Osteocyte (in vitro differentiated cells): ENCODE measurements around the gene SPATA21. TPM values are rescaled to one million over a fixed set of nuclear protein-coding genes. Genes with fewer than 3 reads are reported as not detected.

Experiments
- DNase-seq: peaks from one replicate; pipeline ENCODE4 v3.0.0; 2021; ENCODE audit warnings: mixed read lengths; ENCODE audit not compliant: unreplicated experiment; ENCODE audit errors: extremely low spot score
- H3K27ac Mint-ChIP-seq: one replicate; pipeline ENCODE4 v1.8.0; 2021; ENCODE audit warnings: mild to moderate bottlenecking, mixed read lengths; ENCODE audit not compliant: unreplicated experiment
- H3K27me3 Mint-ChIP-seq: one replicate; pipeline ENCODE4 v1.8.0; 2021; ENCODE audit warnings: mixed read lengths; ENCODE audit not compliant: unreplicated experiment
- H3K36me3 Mint-ChIP-seq: one replicate; pipeline ENCODE4 v1.8.0; 2021; ENCODE audit warnings: mixed read lengths; ENCODE audit not compliant: unreplicated experiment
- H3K4me1 Mint-ChIP-seq: one replicate; pipeline ENCODE4 v1.8.0; 2021; ENCODE audit warnings: mixed read lengths; ENCODE audit not compliant: unreplicated experiment
- H3K4me3 Mint-ChIP-seq: one replicate; pipeline ENCODE4 v1.8.0; 2021; ENCODE audit warnings: mild to moderate bottlenecking, moderate library complexity, mixed read lengths; ENCODE audit not compliant: unreplicated experiment
- H3K9me3 Mint-ChIP-seq: one replicate; pipeline ENCODE4 v1.8.0; 2021; ENCODE audit warnings: mixed read lengths; ENCODE audit not compliant: unreplicated experiment
- CTCF ChIP-seq: fragments of 200-600 bp; sonication (generic); IDR thresholded peaks from 2 replicates; pipeline ENCODE4 v1.5.0; 2021; ENCODE audit warnings: antibody characterized with exemption, mild to moderate bottlenecking, moderate library complexity
- total RNA-seq: library from RNA; stranded (reverse); gene quantifications from 2 replicates; pipeline ENCODE4 v1.2.1, GENCODE V29; 2021

SPATA21 gene
- total RNA-seq, 1 donor from 2014 or later = not detected

- peaks cover 17% of the 10 kb centered on the region for H3K27me3 Mint-ChIP-seq
- no peak overlapping the region for H3K27ac Mint-ChIP-seq
- no peaks in the 10 kb centered on the region for H3K9me3 Mint-ChIP-seq
- peaks cover 2% of the 10 kb centered on the region for H3K4me1 Mint-ChIP-seq
- H3K36me3 Mint-ChIP-seq = no peaks in the 10 kb centered on the region
- no peak overlapping the region for H3K4me3 Mint-ChIP-seq
- no peak for TF ChIP-seq CTCF
- DNase-seq = no peak
Measured at GRCh38 chr1:16422041-16422440, 15.2 kb downstream of the SPATA21 start.

- Mint-ChIP-seq H3K4me1 (peaks cover 2% of the 10 kb centered on the region), H3K27ac (no peak overlapping the region), H3K4me3 (no peak overlapping the region), H3K27me3 (peaks cover 17% of the 10 kb centered on the region), H3K36me3 (no peaks in the 10 kb centered on the region), H3K9me3 (no peaks in the 10 kb centered on the region)
- TF ChIP-seq CTCF = no peak
- no peak for DNase-seq
Measured at GRCh38 chr1:16421201-16421600, 16.0 kb downstream of the SPATA21 start.

- H3K36me3 Mint-ChIP-seq = no peaks in the 10 kb centered on the region
- H3K9me3 Mint-ChIP-seq = no peaks in the 10 kb centered on the region
- H3K27ac Mint-ChIP-seq = no peak overlapping the region
- H3K4me1 Mint-ChIP-seq = peaks cover 2% of the 10 kb centered on the region
- TF ChIP-seq CTCF = no peak
- no peak overlapping the region for H3K4me3 Mint-ChIP-seq
- peaks cover 17% of the 10 kb centered on the region for H3K27me3 Mint-ChIP-seq
- DNase-seq = no peak
Measured at GRCh38 chr1:16420424-16421118, 16.7 kb downstream of the SPATA21 start.

GRCh38 chr1:16418823-16419425 is 18.3 kb downstream of the SPATA21 start:
- Mint-ChIP-seq H3K27ac (no peak overlapping the region), H3K9me3 (no peaks in the 10 kb centered on the region), H3K4me1 (peaks cover 2% of the 10 kb centered on the region), H3K27me3 (peaks cover 17% of the 10 kb centered on the region), H3K4me3 (no peak overlapping the region), H3K36me3 (no peaks in the 10 kb centered on the region)
- no peak for TF ChIP-seq CTCF
- DNase-seq = no peak

GRCh38 chr1:16413191-16413590 is 24.0 kb downstream of the SPATA21 start:
- TF ChIP-seq CTCF = no peak
- DNase-seq = no peak
- Mint-ChIP-seq H3K27me3 (no peaks in the 10 kb centered on the region), H3K27ac (no peak overlapping the region), H3K4me3 (no peak overlapping the region), H3K4me1 (no peaks in the 10 kb centered on the region), H3K36me3 (no peaks in the 10 kb centered on the region), H3K9me3 (no peaks in the 10 kb centered on the region)
